ENCODE measurements around the gene NKX1-1. TPM values are rescaled to one million over a fixed set of nuclear protein-coding genes. Genes with fewer than 3 reads are reported as not detected.

NKX1-1 gene
- total RNA-seq, 6 experiments from 2014 or later = not detected

- Mint-ChIP-seq H3K27ac (no peak overlapping the region), H3K36me3 (ENCODE audit: low read depth) (peaks cover 5% of the 10 kb centered on the region; the same call in 1 of the 2 replicates), H3K4me1 (ENCODE audit: low read depth) (no peaks in the 10 kb centered on the region), H3K4me3 (no peak overlapping the region), H3K27me3 (ENCODE audit: insufficient read depth) (no peaks in the 10 kb centered on the region), H3K9me3 (no peaks in the 10 kb centered on the region)
- DNase-seq = no peak
- TF ChIP-seq CTCF (IDR thresholded peaks at IDR 0.05) = no peak
Observed at GRCh38 chr4:1367230-1367935, 38.9 kb downstream of the NKX1-1 start.

GRCh38 chr4:1366371-1367229, 39.6 kb downstream of the NKX1-1 start:
- TF ChIP-seq CTCF (IDR thresholded peaks at IDR 0.05) = no peak
- Mint-ChIP-seq H3K4me1 (ENCODE audit: low read depth) (no peaks in the 10 kb centered on the region), H3K27me3 (ENCODE audit: insufficient read depth) (no peaks in the 10 kb centered on the region), H3K9me3 (no peaks in the 10 kb centered on the region), H3K4me3 (no peak overlapping the region), H3K36me3 (ENCODE audit: low read depth) (no peaks in the 10 kb centered on the region; the same call in 1 of the 2 replicates), H3K27ac (no peak overlapping the region)
- no peak for DNase-seq

GRCh38 chr4:1365271-1366178, 40.7 kb downstream of the NKX1-1 start:
- no peaks in the 10 kb centered on the region for H3K9me3 Mint-ChIP-seq
- H3K36me3 Mint-ChIP-seq (ENCODE audit: low read depth) = no peaks in the 10 kb centered on the region; the same call in 1 of the 2 replicates
- TF ChIP-seq CTCF (IDR thresholded peaks at IDR 0.05) = peak; percentile 41; the same call in 1 of the 2 replicates
- no peak for DNase-seq
- no peak overlapping the region for H3K27ac Mint-ChIP-seq
- no peaks in the 10 kb centered on the region for H3K27me3 Mint-ChIP-seq (ENCODE audit: insufficient read depth)
- peaks cover 6% of the 10 kb centered on the region; the same call in 1 of the 2 replicates for H3K4me1 Mint-ChIP-seq (ENCODE audit: low read depth)
- no peak overlapping the region for H3K4me3 Mint-ChIP-seq

- TF ChIP-seq CTCF (IDR thresholded peaks at IDR 0.05) = no peak
- Mint-ChIP-seq H3K9me3 (no peaks in the 10 kb centered on the region), H3K4me1 (ENCODE audit: low read depth) (peaks cover 10% of the 10 kb centered on the region; the same call in 1 of the 2 replicates), H3K27me3 (ENCODE audit: insufficient read depth) (no peaks in the 10 kb centered on the region), H3K27ac (no peak overlapping the region), H3K36me3 (ENCODE audit: low read depth) (no peaks in the 10 kb centered on the region; the same call in 1 of the 2 replicates), H3K4me3 (no peak overlapping the region)
- DNase-seq = no peak
Observed at GRCh38 chr4:1364748-1365147, 41.5 kb downstream of the NKX1-1 start.

- Mint-ChIP-seq H3K27me3 (ENCODE audit: insufficient read depth) (no peaks in the 10 kb centered on the region), H3K27ac (no peak overlapping the region), H3K4me1 (ENCODE audit: low read depth) (peaks cover 10% of the 10 kb centered on the region; the same call in 1 of the 2 replicates), H3K36me3 (ENCODE audit: low read depth) (no peaks in the 10 kb centered on the region; the same call in 1 of the 2 replicates), H3K9me3 (no peaks in the 10 kb centered on the region), H3K4me3 (no peak overlapping the region)
- TF ChIP-seq CTCF (IDR thresholded peaks at IDR 0.05) = no peak
- DNase-seq = no peak
Observed at GRCh38 chr4:1364217-1364616, 42.0 kb downstream of the NKX1-1 start.

Measured in HFFc6 (cell line).